Thyroid gland (tissue), 4 donors: Measurements from ENCODE around the gene SLC5A12. TPM values are rescaled to one million over a fixed set of nuclear protein-coding genes. Genes with fewer than 3 reads are reported as not detected.

ENCODE experiments used
- DNase-seq, 2 donors: peaks; one replicate each; pipeline ENCODE4 v3.0.0-alpha.2; 2019
- H3K27ac ChIP-seq, 3 donors: fragments of 200-600 bp; sonication (generic); 1 replicate in 2 of 3; 2 replicates in 1 of 3; pipeline ENCODE4 v1.5.1; 2016 to 2019; ENCODE audit warnings: mild to moderate bottlenecking in 1 of 3, moderate library complexity in 1 of 3
- H3K27me3 ChIP-seq: fragments of 200-600 bp; sonication (generic); one replicate; pipeline ENCODE4 v1.5.1; 2019
- H3K36me3 ChIP-seq, 2 donors: fragments of 200-600 bp; sonication (generic); one replicate each; pipeline ENCODE4 v1.5.1; 2016 to 2019
- H3K4me1 ChIP-seq, 2 donors: fragments of 200-600 bp; sonication (generic); one replicate each; pipeline ENCODE4 v1.5.1; 2017 to 2019
- H3K4me3 ChIP-seq, 3 donors: fragments of 200-600 bp; sonication (generic); replicated peaks in 1 of 3; 1 replicate in 2 of 3; 2 replicates in 1 of 3; pipeline ENCODE4 v1.5.1; 2016; ENCODE audit warnings: mild to moderate bottlenecking in 1 of 3
- H3K9me3 ChIP-seq: fragments of 200-600 bp; sonication (generic); one replicate; pipeline ENCODE4 v1.5.1; 2017
- POLR2A ChIP-seq, 2 donors: fragments of 450-650 bp; IDR thresholded peaks; one replicate each; pipeline ENCODE4 v1.6.1; 2017; ENCODE audit warnings: antibody characterized with exemption in 2 of 2, mild to moderate bottlenecking in 2 of 2, moderate library complexity in 1 of 2
- WGBS, 2 donors: methylation state at CpG; one replicate each; pipeline ENCODE4 v1.1.5; 2017; 5-methylcytosine and 5-hydroxymethylcytosine counted together
- intact Hi-C: fragments of 100-400 bp; cut with DNase I; formaldehyde crosslinking; loops from one replicate; pipeline ENCODE4 v1.15.1; 2023
- total RNA-seq, 4 donors: library from RNA; depleted of rRNA; stranded (reverse); fragments of >200 nt; gene quantifications; one replicate each; pipeline ENCODE4 v1.2.3, GENCODE V29; 2016
- TF ChIP-seq, protein P1 (sequence below), 6 experiments: fragments of 200-600 bp in 3 of 6; fragments of 450-650 bp in 3 of 6; sonication (generic) in 3 of 6; IDR thresholded peaks; one replicate each; pipeline ENCODE4 v1.5.1; 2016 to 2019; ENCODE audit warnings: antibody characterized with exemption in 6 of 6, mild to moderate bottlenecking in 2 of 6, inconsistent platforms in 1 of 6, moderate library complexity in 1 of 6

Gene SLC5A12
- total RNA-seq, 4 donors from 2014 or later: not detected

DNA sequence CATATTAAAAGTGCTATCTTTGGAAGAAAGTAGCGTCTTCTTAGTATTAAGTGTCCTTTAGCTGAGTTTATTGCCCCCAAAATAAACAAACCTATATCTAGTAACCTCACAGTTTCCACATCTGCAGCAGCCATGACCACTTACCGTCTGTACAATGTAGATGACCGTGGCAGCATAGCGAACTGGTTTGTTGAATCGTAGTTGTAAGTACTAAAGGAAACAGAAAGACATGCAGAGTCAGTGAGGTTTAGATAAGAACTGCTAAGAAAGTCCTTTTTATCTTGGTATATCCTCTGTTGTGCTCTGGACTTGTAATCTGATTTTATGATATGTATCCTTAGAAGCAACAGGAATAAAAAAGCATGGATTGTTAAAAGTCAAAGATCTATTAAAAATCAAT is 9.4 kb downstream of the SLC5A12 start:
- Histone ChIP-seq H3K36me3 (no peaks in the 10 kb centered on the region), H3K27me3 (no peaks in the 10 kb centered on the region), H3K4me1 (no peaks in the 10 kb centered on the region), H3K9me3 (no peaks in the 10 kb centered on the region), H3K4me3 (no peak overlapping the region), H3K27ac (no peak overlapping the region)
- intact Hi-C loops: no loop called here
- TF ChIP-seq, protein P1, sequence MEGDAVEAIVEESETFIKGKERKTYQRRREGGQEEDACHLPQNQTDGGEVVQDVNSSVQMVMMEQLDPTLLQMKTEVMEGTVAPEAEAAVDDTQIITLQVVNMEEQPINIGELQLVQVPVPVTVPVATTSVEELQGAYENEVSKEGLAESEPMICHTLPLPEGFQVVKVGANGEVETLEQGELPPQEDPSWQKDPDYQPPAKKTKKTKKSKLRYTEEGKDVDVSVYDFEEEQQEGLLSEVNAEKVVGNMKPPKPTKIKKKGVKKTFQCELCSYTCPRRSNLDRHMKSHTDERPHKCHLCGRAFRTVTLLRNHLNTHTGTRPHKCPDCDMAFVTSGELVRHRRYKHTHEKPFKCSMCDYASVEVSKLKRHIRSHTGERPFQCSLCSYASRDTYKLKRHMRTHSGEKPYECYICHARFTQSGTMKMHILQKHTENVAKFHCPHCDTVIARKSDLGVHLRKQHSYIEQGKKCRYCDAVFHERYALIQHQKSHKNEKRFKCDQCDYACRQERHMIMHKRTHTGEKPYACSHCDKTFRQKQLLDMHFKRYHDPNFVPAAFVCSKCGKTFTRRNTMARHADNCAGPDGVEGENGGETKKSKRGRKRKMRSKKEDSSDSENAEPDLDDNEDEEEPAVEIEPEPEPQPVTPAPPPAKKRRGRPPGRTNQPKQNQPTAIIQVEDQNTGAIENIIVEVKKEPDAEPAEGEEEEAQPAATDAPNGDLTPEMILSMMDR (IDR thresholded peaks at IDR 0.05): no peak
- TF ChIP-seq POLR2A (IDR thresholded peaks at IDR 0.05): no peak
- 30 to 39% methylated on average over 5 of the region's 5 CpGs for WGBS, 2 donors
- DNase-seq: no peak

DNA sequence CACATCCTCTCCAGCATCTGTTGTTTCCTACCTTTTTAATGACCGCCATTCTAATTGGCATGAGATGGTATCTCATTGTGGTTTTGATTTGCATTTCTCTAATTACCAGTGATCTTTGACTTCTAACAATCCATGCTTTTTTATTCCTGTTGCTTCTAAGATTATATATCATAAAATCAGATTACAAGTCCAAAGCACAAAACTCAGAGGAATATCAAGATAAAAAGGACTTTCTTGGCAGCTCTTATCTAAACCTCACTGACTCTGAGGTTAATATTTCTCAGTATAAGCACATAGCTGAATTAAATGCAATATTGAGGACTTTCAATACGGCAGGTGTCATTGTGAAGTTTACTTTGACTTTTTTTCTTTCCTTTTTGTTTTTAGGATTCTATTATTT is 11.4 kb downstream of the SLC5A12 start:
- Histone ChIP-seq H3K9me3 (no peaks in the 10 kb centered on the region), H3K27me3 (no peaks in the 10 kb centered on the region), H3K4me1 (no peaks in the 10 kb centered on the region), H3K4me3 (no peak overlapping the region), H3K36me3 (no peaks in the 10 kb centered on the region), H3K27ac (no peak overlapping the region)
- intact Hi-C loops: no loop called here
- WGBS, 2 donors: 92 to 96% methylated on average over 2 of the region's 2 CpGs
- no peak for DNase-seq
- no peak for TF ChIP-seq POLR2A (IDR thresholded peaks at IDR 0.05)
- TF ChIP-seq, protein P1 (IDR thresholded peaks at IDR 0.05): no peak

DNA sequence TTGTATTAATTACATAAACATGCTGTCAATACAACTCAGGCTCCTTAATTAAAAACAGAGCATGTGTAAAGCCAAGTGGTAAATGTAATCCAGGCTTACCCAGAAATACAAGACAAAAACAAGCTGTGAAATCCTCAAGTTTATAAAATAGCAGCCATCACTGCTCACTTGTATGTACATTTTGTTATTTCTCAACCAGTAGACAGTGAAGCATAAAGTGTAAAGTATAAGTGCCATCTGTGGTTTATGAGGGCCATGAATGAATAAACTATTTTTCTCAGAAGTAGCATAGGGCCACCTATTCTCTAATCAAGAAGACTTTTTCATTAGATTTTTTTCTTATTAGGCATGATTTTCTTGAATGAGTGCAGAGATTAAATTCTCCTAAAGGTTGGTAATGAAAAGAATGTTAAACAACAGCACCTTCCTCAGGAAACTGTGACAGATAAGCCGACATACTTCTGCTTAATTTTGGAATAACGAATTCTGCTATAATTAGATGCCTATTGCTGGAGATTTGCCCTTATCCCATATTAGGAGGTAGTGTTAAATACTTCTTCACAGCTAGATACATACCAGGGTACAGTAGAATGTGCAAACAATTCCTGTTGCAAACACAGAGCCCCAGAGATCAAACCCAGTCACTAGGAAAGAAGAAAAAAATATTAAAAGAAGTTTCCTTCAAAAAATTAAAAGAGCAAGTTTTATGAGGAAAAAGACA is 13.0 kb downstream of the SLC5A12 start:
- 67 to 79% methylated on average over 2 of the region's 2 CpGs for WGBS, 2 donors
- Histone ChIP-seq H3K27me3 (no peaks in the 10 kb centered on the region), H3K4me3 (no peak overlapping the region), H3K4me1 (no peaks in the 10 kb centered on the region), H3K27ac (no peak overlapping the region), H3K36me3 (no peaks in the 10 kb centered on the region), H3K9me3 (no peaks in the 10 kb centered on the region)
- intact Hi-C loops: no loop called here
- TF ChIP-seq POLR2A (IDR thresholded peaks at IDR 0.05): no peak
- TF ChIP-seq, protein P1 (IDR thresholded peaks at IDR 0.05): no peak
- DNase-seq: no peak

DNA sequence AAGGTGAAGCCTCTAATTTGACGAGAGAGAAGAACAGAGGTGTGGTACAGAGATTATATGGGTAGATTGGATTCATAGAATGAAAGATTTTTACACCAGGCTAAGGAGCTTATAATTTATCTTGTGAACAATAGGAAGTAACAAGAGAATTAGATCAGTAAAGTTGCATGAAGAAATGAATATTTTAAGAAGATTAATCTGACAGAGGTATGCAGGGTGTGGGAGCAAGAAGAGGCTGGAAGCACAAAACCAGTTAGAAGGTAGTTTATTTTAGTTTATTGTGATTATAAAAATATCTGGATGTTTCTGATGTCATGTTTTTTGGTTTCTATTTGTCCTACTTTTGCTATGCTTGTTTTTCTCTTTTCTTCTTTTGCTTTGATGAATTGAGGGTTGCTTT is 15.7 kb downstream of the SLC5A12 start:
- H3K36me3 ChIP-seq: no peaks in the 10 kb centered on the region
- 73 to 88% methylated on average over 1 of the region's 1 CpG for WGBS, 2 donors
- H3K27ac ChIP-seq: no peak overlapping the region
- H3K9me3 ChIP-seq: no peaks in the 10 kb centered on the region
- intact Hi-C loops: no loop called here
- H3K4me3 ChIP-seq: no peak overlapping the region
- H3K27me3 ChIP-seq: no peaks in the 10 kb centered on the region
- no peaks in the 10 kb centered on the region for H3K4me1 ChIP-seq
- no peak for DNase-seq
- no peak for TF ChIP-seq POLR2A (IDR thresholded peaks at IDR 0.05)
- TF ChIP-seq, protein P1 (IDR thresholded peaks at IDR 0.05): no peak

DNA sequence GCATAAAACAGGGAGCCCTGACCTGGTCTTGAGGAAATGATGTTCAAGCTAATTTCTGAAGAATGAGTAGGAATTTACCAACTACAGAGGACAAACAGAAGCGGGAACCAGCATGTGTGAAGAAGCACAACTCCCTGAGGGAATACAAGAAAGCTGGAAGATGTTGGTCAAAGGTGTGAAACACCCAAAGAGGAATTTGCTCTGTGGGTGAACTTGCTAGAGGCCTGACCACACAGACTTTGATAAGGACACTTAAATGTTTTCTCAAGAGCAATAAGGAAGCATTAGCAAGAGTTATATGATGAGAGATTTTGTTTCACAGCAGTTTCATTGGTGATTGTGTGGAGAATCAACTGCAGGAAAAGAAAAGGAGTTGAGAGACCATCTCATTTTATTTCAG is 17.6 kb downstream of the SLC5A12 start:
- TF ChIP-seq POLR2A (IDR thresholded peaks at IDR 0.05): no peak
- TF ChIP-seq, protein P1 (IDR thresholded peaks at IDR 0.05): no peak
- no peak overlapping the region for H3K27ac ChIP-seq
- no peak for DNase-seq
- intact Hi-C loops: no loop called here
- H3K4me1 ChIP-seq: no peaks in the 10 kb centered on the region
- H3K4me3 ChIP-seq: no peak overlapping the region
- WGBS, 2 donors: 73 to 76% methylated on average over 1 of the region's 1 CpG
- H3K27me3 ChIP-seq: no peaks in the 10 kb centered on the region
- H3K9me3 ChIP-seq: no peaks in the 10 kb centered on the region
- H3K36me3 ChIP-seq: no peaks in the 10 kb centered on the region
